ENCODE data around the gene UNC5A. TPM values are rescaled to one million over a fixed set of nuclear protein-coding genes. Genes with fewer than 3 reads are reported as not detected.

The UNC5A gene
- total RNA-seq, 2 donors from 2014 or later: not detected

DNA sequence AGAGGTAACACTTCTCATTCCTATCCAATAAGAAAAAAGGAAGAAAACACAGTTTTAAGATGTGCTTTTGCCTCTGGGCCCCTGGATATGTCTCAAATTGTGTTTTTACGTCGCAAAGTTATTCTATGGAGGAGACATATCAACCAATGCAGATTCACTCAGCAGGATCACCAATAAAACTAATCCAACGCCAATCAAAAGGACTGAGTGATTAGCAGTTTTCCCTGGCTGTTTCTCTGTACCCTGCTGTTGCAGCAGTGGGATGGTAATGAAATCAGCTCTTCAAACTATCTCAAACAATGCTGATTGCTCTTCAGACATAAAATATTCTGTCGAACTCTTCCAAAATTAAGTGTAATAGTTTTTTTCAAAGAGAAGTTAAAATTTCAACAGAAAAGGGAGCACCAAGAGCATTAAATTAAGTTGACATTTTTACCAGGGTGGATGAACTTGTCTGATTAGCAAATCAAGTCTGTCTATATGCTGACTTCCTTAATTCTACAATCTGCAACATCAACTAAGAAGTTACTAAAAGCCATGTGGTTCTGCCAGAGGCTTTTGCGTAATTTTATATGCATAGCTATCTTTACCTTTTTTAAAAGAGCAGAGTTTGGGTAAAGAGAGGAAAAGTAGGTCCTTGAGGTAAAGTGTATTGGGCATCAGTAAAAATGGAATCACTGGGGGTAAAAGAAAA lies 98.5 kb downstream of the UNC5A start:
- H3K4me1 ChIP-seq: no peaks in the 10 kb centered on the region
- H3K27ac ChIP-seq: no peak overlapping the region
- H3K4me3 ChIP-seq: no peak overlapping the region
- H3K9me3 ChIP-seq: no peaks in the 10 kb centered on the region
- H3K27me3 ChIP-seq: no peaks in the 10 kb centered on the region
- DNase-seq (ENCODE audit: low spot score): no peak
- TF ChIP-seq, protein P1, sequence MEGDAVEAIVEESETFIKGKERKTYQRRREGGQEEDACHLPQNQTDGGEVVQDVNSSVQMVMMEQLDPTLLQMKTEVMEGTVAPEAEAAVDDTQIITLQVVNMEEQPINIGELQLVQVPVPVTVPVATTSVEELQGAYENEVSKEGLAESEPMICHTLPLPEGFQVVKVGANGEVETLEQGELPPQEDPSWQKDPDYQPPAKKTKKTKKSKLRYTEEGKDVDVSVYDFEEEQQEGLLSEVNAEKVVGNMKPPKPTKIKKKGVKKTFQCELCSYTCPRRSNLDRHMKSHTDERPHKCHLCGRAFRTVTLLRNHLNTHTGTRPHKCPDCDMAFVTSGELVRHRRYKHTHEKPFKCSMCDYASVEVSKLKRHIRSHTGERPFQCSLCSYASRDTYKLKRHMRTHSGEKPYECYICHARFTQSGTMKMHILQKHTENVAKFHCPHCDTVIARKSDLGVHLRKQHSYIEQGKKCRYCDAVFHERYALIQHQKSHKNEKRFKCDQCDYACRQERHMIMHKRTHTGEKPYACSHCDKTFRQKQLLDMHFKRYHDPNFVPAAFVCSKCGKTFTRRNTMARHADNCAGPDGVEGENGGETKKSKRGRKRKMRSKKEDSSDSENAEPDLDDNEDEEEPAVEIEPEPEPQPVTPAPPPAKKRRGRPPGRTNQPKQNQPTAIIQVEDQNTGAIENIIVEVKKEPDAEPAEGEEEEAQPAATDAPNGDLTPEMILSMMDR (IDR thresholded peaks at IDR 0.05): no peak
- H3K36me3 ChIP-seq: peaks cover 42% of the 10 kb centered on the region

DNA sequence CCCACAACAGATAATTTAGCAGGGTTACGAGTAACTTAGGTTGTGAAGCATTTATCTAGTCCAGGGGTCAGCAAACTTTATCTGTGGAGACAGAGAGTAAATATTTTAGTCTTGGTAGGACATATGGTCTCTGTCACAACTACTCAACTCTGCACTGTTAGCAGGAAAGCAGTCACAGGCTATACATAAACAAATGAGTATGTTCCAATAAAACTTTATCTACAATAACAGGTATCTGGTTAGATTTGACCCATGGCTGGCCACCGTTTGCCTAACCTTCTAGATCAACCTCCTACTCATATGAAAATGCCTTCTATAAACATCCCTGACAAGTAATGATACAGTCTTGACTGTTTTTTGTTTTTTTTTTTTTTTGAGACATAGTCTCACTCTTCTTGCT lies 101.8 kb downstream of the UNC5A start:
- H3K27ac ChIP-seq: no peak overlapping the region
- DNase-seq (ENCODE audit: low spot score): no peak
- no peaks in the 10 kb centered on the region for H3K9me3 ChIP-seq
- H3K27me3 ChIP-seq: no peaks in the 10 kb centered on the region
- no peaks in the 10 kb centered on the region for H3K4me1 ChIP-seq
- H3K36me3 ChIP-seq: peaks cover 21% of the 10 kb centered on the region
- TF ChIP-seq, protein P1 (IDR thresholded peaks at IDR 0.05): no peak
- H3K4me3 ChIP-seq: no peak overlapping the region

DNA sequence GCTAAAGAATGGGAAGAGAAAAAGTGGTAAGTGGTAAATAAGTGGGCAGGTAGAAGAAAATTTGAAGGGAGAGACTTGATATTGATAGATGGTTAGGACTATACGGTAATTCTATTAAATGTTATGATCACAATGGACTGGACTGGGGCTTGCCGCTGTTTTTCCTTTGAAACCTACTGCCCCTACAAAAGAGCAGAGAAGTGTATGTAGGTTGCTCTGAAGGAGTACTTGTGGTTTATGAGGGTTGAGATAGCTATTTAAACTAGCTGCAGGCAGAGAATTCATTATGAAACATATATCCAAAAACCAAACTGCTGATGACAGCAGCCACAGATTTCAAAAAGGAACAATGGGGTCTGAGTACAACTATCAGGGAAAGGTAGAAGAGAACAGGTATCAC lies 105.5 kb downstream of the UNC5A start:
- DNase-seq (ENCODE audit: low spot score): no peak
- no peak overlapping the region for H3K4me3 ChIP-seq
- H3K4me1 ChIP-seq: no peaks in the 10 kb centered on the region
- TF ChIP-seq, protein P1 (IDR thresholded peaks at IDR 0.05): no peak
- no peak overlapping the region for H3K27ac ChIP-seq
- H3K27me3 ChIP-seq: no peaks in the 10 kb centered on the region
- H3K9me3 ChIP-seq: no peaks in the 10 kb centered on the region
- peaks cover 13% of the 10 kb centered on the region for H3K36me3 ChIP-seq

DNA sequence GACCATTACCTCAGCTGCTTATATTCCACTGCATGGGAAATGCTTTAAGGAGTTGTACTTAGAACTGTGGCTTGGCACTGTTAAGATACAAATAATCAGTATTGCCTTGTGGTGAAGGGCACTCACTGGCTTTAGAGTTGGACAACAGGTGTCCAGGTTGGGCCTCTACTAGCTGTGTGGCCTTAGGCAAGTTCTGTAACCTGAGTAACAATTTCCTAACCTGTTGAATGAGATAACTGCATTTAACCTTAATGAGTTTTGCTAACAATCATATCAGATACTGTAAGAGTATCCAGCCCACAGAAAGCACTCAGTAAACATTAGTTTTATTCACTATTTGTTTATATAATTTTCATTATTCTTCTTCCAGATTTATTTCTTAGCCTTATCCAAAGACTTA lies 106.0 kb downstream of the UNC5A start:
- H3K27me3 ChIP-seq: no peaks in the 10 kb centered on the region
- peaks cover 13% of the 10 kb centered on the region for H3K36me3 ChIP-seq
- H3K27ac ChIP-seq: no peak overlapping the region
- no peaks in the 10 kb centered on the region for H3K4me1 ChIP-seq
- no peak for DNase-seq (ENCODE audit: low spot score)
- TF ChIP-seq, protein P1 (IDR thresholded peaks at IDR 0.05): no peak
- no peaks in the 10 kb centered on the region for H3K9me3 ChIP-seq
- H3K4me3 ChIP-seq: no peak overlapping the region

DNA sequence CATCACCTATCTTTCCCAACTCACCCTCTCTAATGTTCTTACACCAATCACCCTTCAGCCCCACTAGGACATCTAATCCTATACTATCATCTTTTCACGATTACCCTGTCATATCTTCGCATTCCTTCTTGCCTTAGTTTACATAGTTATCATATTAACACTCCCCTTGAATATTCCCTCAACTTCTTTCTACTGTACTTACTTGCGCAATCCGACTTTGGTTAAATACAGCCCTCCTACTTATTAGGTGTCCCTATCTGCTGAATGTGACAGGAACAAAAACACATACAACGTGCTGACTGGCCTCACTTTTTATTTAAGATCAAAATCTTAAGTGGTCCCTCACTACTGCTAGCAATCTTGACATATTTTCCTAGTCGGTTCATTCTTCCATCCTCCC lies 108.3 kb downstream of the UNC5A start:
- no peaks in the 10 kb centered on the region for H3K9me3 ChIP-seq
- H3K36me3 ChIP-seq: peaks cover 13% of the 10 kb centered on the region
- no peaks in the 10 kb centered on the region for H3K27me3 ChIP-seq
- H3K4me3 ChIP-seq: no peak overlapping the region
- TF ChIP-seq, protein P1 (IDR thresholded peaks at IDR 0.05): no peak
- H3K4me1 ChIP-seq: no peaks in the 10 kb centered on the region
- H3K27ac ChIP-seq: no peak overlapping the region
- no peak for DNase-seq (ENCODE audit: low spot score)

DNA sequence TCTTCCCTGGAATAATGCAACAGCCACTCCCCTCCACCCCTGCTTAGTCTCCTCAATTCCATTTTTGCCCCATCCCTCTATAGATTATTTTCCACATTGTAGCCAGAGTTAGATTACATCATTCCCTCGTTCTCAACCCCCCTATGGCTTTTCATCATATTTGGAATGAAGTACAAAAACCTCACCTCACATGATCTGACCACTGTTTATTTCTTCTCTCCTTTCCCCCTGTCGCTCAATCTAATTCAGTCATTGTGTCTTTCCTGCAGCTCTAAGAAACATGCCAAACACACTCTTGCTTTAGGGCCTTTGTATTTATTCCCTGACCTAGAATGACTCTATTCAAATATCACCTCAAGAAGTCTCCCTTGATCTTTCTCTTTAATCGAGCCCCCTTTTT lies 111.4 kb downstream of the UNC5A start:
- TF ChIP-seq, protein P1 (IDR thresholded peaks at IDR 0.05): no peak

More for the DNA sequence above, 111.4 kb downstream of the UNC5A start:
- Histone ChIP-seq H3K9me3 (no peaks in the 10 kb centered on the region), H3K27me3 (no peaks in the 10 kb centered on the region), H3K36me3 (peaks cover 8% of the 10 kb centered on the region), H3K4me3 (no peak overlapping the region), H3K27ac (no peak overlapping the region), H3K4me1 (no peaks in the 10 kb centered on the region)
- no peak for DNase-seq (ENCODE audit: low spot score)
